H9 (cell line): ENCODE data around the gene PTPN2. TPM values are rescaled to one million over a fixed set of nuclear protein-coding genes. Genes with fewer than 3 reads are reported as not detected.

ENCODE experiments used
- DNase-seq: peaks from one replicate; pipeline ENCODE4 v3.0.0-alpha.2; 2017
- H2AFZ ChIP-seq: one replicate; pipeline ENCODE4 v1.6.1; 2013; ENCODE audit warnings: mild to moderate bottlenecking, low read length, control low read depth, moderate library complexity
- H2AK5ac ChIP-seq: 2 replicates; pipeline ENCODE4 v1.6.1; 2013; ENCODE audit warnings: low read length, control low read depth, mixed read lengths; ENCODE audit not compliant: insufficient read length
- H2BK120ac ChIP-seq: one replicate; pipeline ENCODE4 v1.6.1; 2013; ENCODE audit warnings: low read depth, mild to moderate bottlenecking, low read length, control low read depth, inconsistent platforms; ENCODE audit not compliant: poor library complexity, severe bottlenecking
- H2BK12ac ChIP-seq: 2 replicates; pipeline ENCODE4 v1.6.1; 2013; ENCODE audit warnings: low read length, control low read depth, mixed read lengths, low read depth; ENCODE audit not compliant: insufficient read length
- H2BK15ac ChIP-seq: 2 replicates; pipeline ENCODE4 v1.6.1; 2013; ENCODE audit warnings: low read depth, low read length, control low read depth
- H2BK20ac ChIP-seq: one replicate; pipeline ENCODE4 v1.6.1; 2013; ENCODE audit warnings: low read depth, mild to moderate bottlenecking, low read length, control low read depth, inconsistent platforms; ENCODE audit not compliant: poor library complexity, severe bottlenecking
- H2BK5ac ChIP-seq: 2 replicates; pipeline ENCODE4 v1.6.1; 2013; ENCODE audit warnings: low read length, control low read depth, mixed read lengths; ENCODE audit not compliant: insufficient read length
- H3K14ac ChIP-seq: 2 replicates; pipeline ENCODE4 v1.6.1; 2013; ENCODE audit warnings: low read length, control low read depth; ENCODE audit not compliant: insufficient read depth
- H3K18ac ChIP-seq: 2 replicates; pipeline ENCODE4 v1.6.1; 2013; ENCODE audit warnings: low read depth, mild to moderate bottlenecking, mixed read lengths, low read length, control low read depth; ENCODE audit not compliant: insufficient read length
- H3K23ac ChIP-seq: 2 replicates; pipeline ENCODE4 v1.6.1; 2013; ENCODE audit warnings: low read length, control low read depth, mixed read lengths, low read depth; ENCODE audit not compliant: insufficient read length
- H3K23me2 ChIP-seq: 2 replicates; pipeline ENCODE4 v1.6.1; 2013; ENCODE audit warnings: low read depth, mild to moderate bottlenecking, mixed read lengths, low read length, control low read depth; ENCODE audit not compliant: insufficient read length, poor library complexity, severe bottlenecking
- H3K27ac ChIP-seq: 2 replicates; pipeline ENCODE4 v1.5.1; 2013; ENCODE audit warnings: low read length, control low read depth, mixed read lengths, low read depth; ENCODE audit not compliant: insufficient read length
- H3K27me3 ChIP-seq: 2 replicates; pipeline ENCODE4 v1.6.1; 2013; ENCODE audit warnings: low read length, control low read depth, inconsistent platforms; ENCODE audit not compliant: insufficient read depth
- H3K4ac ChIP-seq: 2 replicates; pipeline ENCODE4 v1.6.1; 2013; ENCODE audit warnings: low read depth, mild to moderate bottlenecking, control low read depth, inconsistent platforms, low read length, moderate library complexity
- H3K4me1 ChIP-seq: 2 replicates; pipeline ENCODE4 v1.6.1; 2013; ENCODE audit warnings: low read length, control low read depth, inconsistent platforms; ENCODE audit not compliant: insufficient read depth
- H3K4me2 ChIP-seq: 2 replicates; pipeline ENCODE4 v1.6.1; 2013; ENCODE audit warnings: low read length, control low read depth, mixed read lengths; ENCODE audit not compliant: insufficient read length, insufficient read depth
- H3K56ac ChIP-seq: 2 replicates; pipeline ENCODE4 v1.6.1; 2013; ENCODE audit warnings: low read depth, mild to moderate bottlenecking, mixed read lengths, low read length, control low read depth; ENCODE audit not compliant: insufficient read length
- H3K79me1 ChIP-seq: 2 replicates; pipeline ENCODE4 v1.6.1; 2013; ENCODE audit warnings: low read depth, mild to moderate bottlenecking, moderate library complexity, low read length, control low read depth, inconsistent platforms; ENCODE audit not compliant: insufficient read depth, poor library complexity, severe bottlenecking
- H3K79me2 ChIP-seq: 2 replicates; pipeline ENCODE4 v1.6.1; 2013; ENCODE audit warnings: low read length, control low read depth, inconsistent platforms; ENCODE audit not compliant: insufficient read depth
- H3K9ac ChIP-seq: 2 replicates; pipeline ENCODE4 v1.6.1; 2013; ENCODE audit warnings: low read length, control low read depth, mixed read lengths; ENCODE audit not compliant: insufficient read length; ENCODE audit errors: extremely low read depth
- H3K9me3 ChIP-seq: one replicate; pipeline ENCODE4 v1.6.1; 2013; ENCODE audit warnings: low read depth, low read length, inconsistent platforms; ENCODE audit not compliant: control insufficient read depth
- H3T11ph ChIP-seq: one replicate; pipeline ENCODE4 v1.6.1; 2013; ENCODE audit warnings: mild to moderate bottlenecking, low read length, control low read depth, inconsistent platforms
- H4K20me1 ChIP-seq: one replicate; pipeline ENCODE4 v1.6.1; 2013; ENCODE audit not compliant: control insufficient read depth, insufficient read length, insufficient read depth
- H4K5ac ChIP-seq: 2 replicates; pipeline ENCODE4 v1.6.1; 2013; ENCODE audit warnings: low read depth, mild to moderate bottlenecking, mixed read lengths, low read length, control low read depth; ENCODE audit not compliant: insufficient read length
- H4K8ac ChIP-seq: replicated peaks from 2 replicates; pipeline ENCODE4 v1.6.1; 2013; ENCODE audit warnings: low read length, control low read depth, mixed read lengths, low read depth; ENCODE audit not compliant: insufficient read length
- H4K91ac ChIP-seq: 2 replicates; pipeline ENCODE4 v1.6.1; 2013; ENCODE audit warnings: low read depth, mild to moderate bottlenecking, moderate library complexity, mixed read lengths, low read length, control low read depth; ENCODE audit not compliant: insufficient read length
- H3K27ac Mint-ChIP-seq, 3 experiments: 2 replicates in 2 of 3; 3 replicates in 1 of 3; pipeline ENCODE4 v1.8.0; 2020 to 2021; ENCODE audit warnings: mixed read lengths in 3 of 3, mild to moderate bottlenecking in 1 of 3, moderate library complexity in 1 of 3
- H3K27me3 Mint-ChIP-seq: 2 replicates; pipeline ENCODE4 v1.8.0; 2021; ENCODE audit warnings: low read depth, mild to moderate bottlenecking, moderate library complexity, mixed read lengths
- H3K36me3 Mint-ChIP-seq, 3 experiments: 2 replicates in 2 of 3; 3 replicates in 1 of 3; pipeline ENCODE4 v1.8.0; 2020 to 2021; ENCODE audit warnings: low read depth in 3 of 3, mixed read lengths in 3 of 3; ENCODE audit not compliant: insufficient read depth in 1 of 3
- H3K4me1 Mint-ChIP-seq, 2 experiments: 2 replicates each; pipeline ENCODE4 v1.8.0; 2020; ENCODE audit warnings: mixed read lengths in 2 of 2
- H3K4me3 Mint-ChIP-seq, 2 experiments: 2 replicates in 1 of 2; 3 replicates in 1 of 2; pipeline ENCODE4 v1.8.0; 2020 to 2021; ENCODE audit warnings: mild to moderate bottlenecking in 2 of 2, mixed read lengths in 2 of 2, moderate library complexity in 1 of 2
- H3K9me3 Mint-ChIP-seq, 2 experiments: 2 replicates in 1 of 2; 3 replicates in 1 of 2; pipeline ENCODE4 v1.8.0; 2020; ENCODE audit warnings: mild to moderate bottlenecking in 2 of 2, mixed read lengths in 2 of 2, moderate library complexity in 1 of 2
- CTCF ChIP-seq: fragments of 200-600 bp; sonication (generic); conservative IDR thresholded peaks from 3 replicates; pipeline ENCODE4 v1.8.0; 2021; ENCODE audit warnings: antibody characterized with exemption, mild to moderate bottlenecking
- WGBS: extraction: QIAGEN DNeasy Blood & Tissue Kit; methylation state at CpG from one replicate; pipeline ENCODE4 v1.1.7; 2013; ENCODE audit warnings: missing lambda C conversion rate, low lambda C conversion rate, mixed read lengths; ENCODE audit not compliant: insufficient read length; ENCODE audit errors: extremely low coverage; 5-methylcytosine and 5-hydroxymethylcytosine counted together
- total RNA-seq: library from RNA; stranded (reverse); gene quantifications from 2 replicates; pipeline ENCODE4 v1.2.1, GENCODE V29; 2021

Gene PTPN2
- total RNA-seq, 1 experiment from 2014 or later = 48.7 TPM

DNA sequence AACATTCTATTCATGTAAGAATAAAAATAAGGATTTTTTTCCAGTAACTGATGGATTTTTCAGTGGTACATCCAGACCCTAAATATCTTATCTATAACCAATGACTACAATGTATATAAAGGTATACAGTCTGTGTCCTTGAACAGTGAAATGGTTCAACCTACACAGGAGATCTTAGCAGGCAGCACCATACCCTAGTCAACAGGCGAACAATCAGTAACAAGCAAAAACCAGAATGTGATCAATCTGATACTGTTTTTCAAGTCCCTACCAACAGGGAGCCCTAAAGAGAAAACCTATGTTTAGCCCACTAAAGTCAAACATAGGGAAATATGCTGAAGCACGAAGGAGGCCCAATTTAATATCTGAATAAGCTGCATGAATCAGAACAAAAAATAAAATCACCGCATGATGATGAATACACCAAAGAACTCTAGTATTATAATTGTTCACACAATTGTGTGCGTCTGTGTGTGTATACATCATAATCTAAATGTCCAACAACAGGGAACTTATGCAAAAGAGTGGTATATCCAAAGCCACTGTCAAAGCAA, 26.0 kb downstream of the PTPN2 start:
- H4K20me1 ChIP-seq = peaks cover 3% of the 10 kb centered on the region
- H3K36me3 Mint-ChIP-seq = peaks cover 12 to 19% (median 14%) of the 10 kb centered on the region in 3 experiments; a peak in 6 of 7 replicates
- no peaks in the 10 kb centered on the region for H3K9me3 ChIP-seq
- no peaks in the 10 kb centered on the region for H3K4me1 ChIP-seq
- no peaks in the 10 kb centered on the region for H3K27me3 Mint-ChIP-seq
- no peak overlapping the region for H3K4me3 Mint-ChIP-seq
- no peak overlapping the region for H4K5ac ChIP-seq
- no peak overlapping the region for H2BK120ac ChIP-seq
- H2BK15ac ChIP-seq = no peak overlapping the region
- H2BK20ac ChIP-seq = no peak overlapping the region
- no peak overlapping the region for H3K23ac ChIP-seq
- peaks cover 22 to 23% of the 10 kb centered on the region in 2 experiments for H3K4me1 Mint-ChIP-seq
- no peak overlapping the region for H2BK12ac ChIP-seq
- no peak overlapping the region for H3K4me2 ChIP-seq
- H3K9me3 Mint-ChIP-seq = no peaks in the 10 kb centered on the region
- no CpG with 5 or more reads among the region's 4 CpGs for WGBS
- no peak overlapping the region for H3K9ac ChIP-seq
- no peak overlapping the region for H2AFZ ChIP-seq
- no peak overlapping the region for H3T11ph ChIP-seq
- no peak overlapping the region for H3K56ac ChIP-seq
- no peaks in the 10 kb centered on the region for H3K23me2 ChIP-seq
- TF ChIP-seq CTCF = no peak
- H2BK5ac ChIP-seq = no peak overlapping the region
- no peaks in the 10 kb centered on the region for H3K27me3 ChIP-seq
- no peak for DNase-seq
- H3K4ac ChIP-seq = no peak overlapping the region
- peaks cover 4% of the 10 kb centered on the region; the same call in 1 of the 2 replicates for H3K79me2 ChIP-seq
- H3K27ac ChIP-seq = no peak overlapping the region
- no peak overlapping the region for H2AK5ac ChIP-seq
- H3K18ac ChIP-seq = no peak overlapping the region
- peaks cover 7% of the 10 kb centered on the region for H3K79me1 ChIP-seq
- no peak overlapping the region for H4K8ac ChIP-seq
- no peak overlapping the region for H4K91ac ChIP-seq
- H3K14ac ChIP-seq = no peak overlapping the region
- H3K27ac Mint-ChIP-seq = no peak overlapping the region
